ENCODE measurements around the gene PDE1A.
A peak's percentile ranks its signal among the peaks of the same experiment; 100 is the strongest.

PDE1A gene

GRCh38 chr2:182444170-182444569 lies 17.3 kb upstream of the PDE1A start:
- no peak overlapping the region for H3K9ac ChIP-seq (ENCODE audit: low read depth in 1 of 2, low read length in 2 of 2)
- H3K9me3 ChIP-seq (ENCODE audit: control insufficient read depth in 1 of 2, low read length in 2 of 2): no peaks in the 10 kb centered on the region
- no peak overlapping the region for H3K4me3 ChIP-seq (ENCODE audit: low read depth in 1 of 2, low read length in 2 of 2)
- H3K27ac ChIP-seq (ENCODE audit: low read depth, low read length): no peak overlapping the region
- H3K4me1 ChIP-seq (ENCODE audit: control insufficient read depth in 1 of 2, insufficient read depth in 2 of 2, low read length in 2 of 2): no peaks in the 10 kb centered on the region
- H3K27me3 ChIP-seq (ENCODE audit: control insufficient read depth in 1 of 2, insufficient read depth in 2 of 2, low read length in 2 of 2): no peaks in the 10 kb centered on the region
- H3K36me3 ChIP-seq (ENCODE audit: control insufficient read depth in 1 of 2, insufficient read depth in 2 of 2, low read length in 2 of 2): no peaks in the 10 kb centered on the region

- Histone ChIP-seq H3K36me3 (ENCODE audit: control insufficient read depth in 1 of 2, insufficient read depth in 2 of 2, low read length in 2 of 2) (no peaks in the 10 kb centered on the region), H3K27me3 (ENCODE audit: control insufficient read depth in 1 of 2, insufficient read depth in 2 of 2, low read length in 2 of 2) (no peaks in the 10 kb centered on the region), H3K4me1 (ENCODE audit: control insufficient read depth in 1 of 2, insufficient read depth in 2 of 2, low read length in 2 of 2) (no peaks in the 10 kb centered on the region), H3K9ac (ENCODE audit: low read depth in 1 of 2, low read length in 2 of 2) (no peak overlapping the region), H3K27ac (ENCODE audit: low read depth, low read length) (no peak overlapping the region), H3K4me3 (ENCODE audit: low read depth in 1 of 2, low read length in 2 of 2) (no peak overlapping the region), H3K9me3 (ENCODE audit: control insufficient read depth in 1 of 2, low read length in 2 of 2) (no peaks in the 10 kb centered on the region)
These were observed 9.4 kb upstream of the PDE1A start for GRCh38 chr2:182436252-182436651.

- H3K36me3 ChIP-seq (ENCODE audit: control insufficient read depth in 1 of 2, insufficient read depth in 2 of 2, low read length in 2 of 2): no peaks in the 10 kb centered on the region
These were observed 8.9 kb upstream of the PDE1A start for GRCh38 chr2:182435754-182436153.

GRCh38 chr2:182432051-182432450 lies 5.2 kb upstream of the PDE1A start:
- Histone ChIP-seq H3K9me3 (ENCODE audit: control insufficient read depth in 1 of 2, low read length in 2 of 2) (no peaks in the 10 kb centered on the region), H3K9ac (ENCODE audit: low read depth in 1 of 2, low read length in 2 of 2) (no peak overlapping the region), H3K36me3 (ENCODE audit: control insufficient read depth in 1 of 2, insufficient read depth in 2 of 2, low read length in 2 of 2) (no peaks in the 10 kb centered on the region)

More at GRCh38 chr2:182435754-182436153, 8.9 kb upstream of the PDE1A start:
- no peaks in the 10 kb centered on the region for H3K27me3 ChIP-seq (ENCODE audit: control insufficient read depth in 1 of 2, insufficient read depth in 2 of 2, low read length in 2 of 2)
- H3K9ac ChIP-seq (ENCODE audit: low read depth in 1 of 2, low read length in 2 of 2): no peak overlapping the region
- no peaks in the 10 kb centered on the region for H3K9me3 ChIP-seq (ENCODE audit: control insufficient read depth in 1 of 2, low read length in 2 of 2)
- H3K4me1 ChIP-seq (ENCODE audit: control insufficient read depth in 1 of 2, insufficient read depth in 2 of 2, low read length in 2 of 2): no peaks in the 10 kb centered on the region
- H3K4me3 ChIP-seq (ENCODE audit: low read depth in 1 of 2, low read length in 2 of 2): no peak overlapping the region
- H3K27ac ChIP-seq (ENCODE audit: low read depth, low read length): no peak overlapping the region

GRCh38 chr2:182428476-182428875 lies 1.6 kb upstream of the PDE1A start:
- Histone ChIP-seq H3K9ac (ENCODE audit: low read depth in 1 of 2, low read length in 2 of 2) (no peak overlapping the region), H3K36me3 (ENCODE audit: control insufficient read depth in 1 of 2, insufficient read depth in 2 of 2, low read length in 2 of 2) (no peaks in the 10 kb centered on the region), H3K27ac (ENCODE audit: low read depth, low read length) (no peak overlapping the region), H3K9me3 (ENCODE audit: control insufficient read depth in 1 of 2, low read length in 2 of 2) (no peaks in the 10 kb centered on the region), H3K4me1 (ENCODE audit: control insufficient read depth in 1 of 2, insufficient read depth in 2 of 2, low read length in 2 of 2) (no peaks in the 10 kb centered on the region), H3K27me3 (ENCODE audit: control insufficient read depth in 1 of 2, insufficient read depth in 2 of 2, low read length in 2 of 2) (no peaks in the 10 kb centered on the region), H3K4me3 (ENCODE audit: low read depth in 1 of 2, low read length in 2 of 2) (no peak overlapping the region)

More at GRCh38 chr2:182432051-182432450, 5.2 kb upstream of the PDE1A start:
- H3K27ac ChIP-seq (ENCODE audit: low read depth, low read length): no peak overlapping the region
- no peak overlapping the region for H3K4me3 ChIP-seq (ENCODE audit: low read depth in 1 of 2, low read length in 2 of 2)
- H3K4me1 ChIP-seq (ENCODE audit: control insufficient read depth in 1 of 2, insufficient read depth in 2 of 2, low read length in 2 of 2): no peaks in the 10 kb centered on the region
- no peaks in the 10 kb centered on the region for H3K27me3 ChIP-seq (ENCODE audit: control insufficient read depth in 1 of 2, insufficient read depth in 2 of 2, low read length in 2 of 2)

- Histone ChIP-seq H3K4me1 (ENCODE audit: control insufficient read depth in 1 of 2, insufficient read depth in 2 of 2, low read length in 2 of 2) (no peaks in the 10 kb centered on the region), H3K27ac (ENCODE audit: low read depth, low read length) (peak overlapping the region; percentile 30), H3K9ac (ENCODE audit: low read depth in 1 of 2, low read length in 2 of 2) (no peak overlapping the region), H3K4me3 (ENCODE audit: low read depth in 1 of 2, low read length in 2 of 2) (peak overlapping the region; percentile 45 to 53), H3K9me3 (ENCODE audit: control insufficient read depth in 1 of 2, low read length in 2 of 2) (no peaks in the 10 kb centered on the region), H3K36me3 (ENCODE audit: control insufficient read depth in 1 of 2, insufficient read depth in 2 of 2, low read length in 2 of 2) (no peaks in the 10 kb centered on the region), H3K27me3 (ENCODE audit: control insufficient read depth in 1 of 2, insufficient read depth in 2 of 2, low read length in 2 of 2) (no peaks in the 10 kb centered on the region)
These were observed 536 bp downstream of the PDE1A start for GRCh38 chr2:182426082-182426917.

- no peaks in the 10 kb centered on the region for H3K4me1 ChIP-seq (ENCODE audit: control insufficient read depth in 1 of 2, insufficient read depth in 2 of 2, low read length in 2 of 2)
- H3K9me3 ChIP-seq (ENCODE audit: control insufficient read depth in 1 of 2, low read length in 2 of 2): no peaks in the 10 kb centered on the region
- H3K27me3 ChIP-seq (ENCODE audit: control insufficient read depth in 1 of 2, insufficient read depth in 2 of 2, low read length in 2 of 2): no peaks in the 10 kb centered on the region
- no peaks in the 10 kb centered on the region for H3K36me3 ChIP-seq (ENCODE audit: control insufficient read depth in 1 of 2, insufficient read depth in 2 of 2, low read length in 2 of 2)
- no peak overlapping the region for H3K9ac ChIP-seq (ENCODE audit: low read depth in 1 of 2, low read length in 2 of 2)
- no peak overlapping the region for H3K4me3 ChIP-seq (ENCODE audit: low read depth in 1 of 2, low read length in 2 of 2)
- no peak overlapping the region for H3K27ac ChIP-seq (ENCODE audit: low read depth, low read length)
These were observed 4.0 kb downstream of the PDE1A start for GRCh38 chr2:182422864-182423263.

- Histone ChIP-seq H3K27ac (ENCODE audit: low read depth, low read length) (no peak overlapping the region), H3K9me3 (ENCODE audit: control insufficient read depth in 1 of 2, low read length in 2 of 2) (no peaks in the 10 kb centered on the region), H3K36me3 (ENCODE audit: control insufficient read depth in 1 of 2, insufficient read depth in 2 of 2, low read length in 2 of 2) (no peaks in the 10 kb centered on the region), H3K4me3 (ENCODE audit: low read depth in 1 of 2, low read length in 2 of 2) (no peak overlapping the region), H3K4me1 (ENCODE audit: control insufficient read depth in 1 of 2, insufficient read depth in 2 of 2, low read length in 2 of 2) (no peaks in the 10 kb centered on the region), H3K9ac (ENCODE audit: low read depth in 1 of 2, low read length in 2 of 2) (no peak overlapping the region), H3K27me3 (ENCODE audit: control insufficient read depth in 1 of 2, insufficient read depth in 2 of 2, low read length in 2 of 2) (no peaks in the 10 kb centered on the region)
These were observed 6.2 kb downstream of the PDE1A start for GRCh38 chr2:182420669-182421068.

GRCh38 chr2:182416861-182417260 lies 10.0 kb downstream of the PDE1A start:
- Histone ChIP-seq H3K9me3 (ENCODE audit: control insufficient read depth in 1 of 2, low read length in 2 of 2) (no peaks in the 10 kb centered on the region), H3K9ac (ENCODE audit: low read depth in 1 of 2, low read length in 2 of 2) (no peak overlapping the region), H3K4me1 (ENCODE audit: control insufficient read depth in 1 of 2, insufficient read depth in 2 of 2, low read length in 2 of 2) (no peaks in the 10 kb centered on the region), H3K36me3 (ENCODE audit: control insufficient read depth in 1 of 2, insufficient read depth in 2 of 2, low read length in 2 of 2) (no peaks in the 10 kb centered on the region), H3K27me3 (ENCODE audit: control insufficient read depth in 1 of 2, insufficient read depth in 2 of 2, low read length in 2 of 2) (no peaks in the 10 kb centered on the region), H3K4me3 (ENCODE audit: low read depth in 1 of 2, low read length in 2 of 2) (no peak overlapping the region), H3K27ac (ENCODE audit: low read depth, low read length) (no peak overlapping the region)

GRCh38 chr2:182416191-182416590 lies 10.6 kb downstream of the PDE1A start:
- Histone ChIP-seq H3K27ac (ENCODE audit: low read depth, low read length) (no peak overlapping the region), H3K27me3 (ENCODE audit: control insufficient read depth in 1 of 2, insufficient read depth in 2 of 2, low read length in 2 of 2) (no peaks in the 10 kb centered on the region), H3K4me1 (ENCODE audit: control insufficient read depth in 1 of 2, insufficient read depth in 2 of 2, low read length in 2 of 2) (no peaks in the 10 kb centered on the region), H3K9me3 (ENCODE audit: control insufficient read depth in 1 of 2, low read length in 2 of 2) (no peaks in the 10 kb centered on the region), H3K9ac (ENCODE audit: low read depth in 1 of 2, low read length in 2 of 2) (no peak overlapping the region), H3K36me3 (ENCODE audit: control insufficient read depth in 1 of 2, insufficient read depth in 2 of 2, low read length in 2 of 2) (no peaks in the 10 kb centered on the region), H3K4me3 (ENCODE audit: low read depth in 1 of 2, low read length in 2 of 2) (no peak overlapping the region)
